A549 (cell line): ENCODE results near the gene ANKRD62.

ENCODE experiments used
- EP300 ChIP-seq, 2 experiments: fragments of >200 bp; sonication (Bioruptor Twin); formaldehyde crosslinking; IDR thresholded peaks; 2 replicates in 1 of 2; 3 replicates in 1 of 2; pipeline ENCODE4 v1.6.1; 2016 to 2017
- PHF8 ChIP-seq: fragments of 200-600 bp; sonication (generic); IDR thresholded peaks from 2 replicates; pipeline ENCODE4 v1.6.1; 2016; ENCODE audit warnings: low read depth, mild to moderate bottlenecking, antibody characterized with exemption, moderate library complexity, borderline replicate concordance
- POLR2A ChIP-seq: IDR thresholded peaks from 2 replicates; pipeline ENCODE4 v1.6.1; 2012; ENCODE audit warnings: mild to moderate bottlenecking, low read length
- RCOR1 ChIP-seq: fragments of 150-350 bp; IDR thresholded peaks from 2 replicates; pipeline ENCODE4 v1.6.1; 2014; ENCODE audit warnings: antibody characterized with exemption, low read length, low read depth
- TF ChIP-seq, protein P1 (sequence below): fragments of >200 bp; sonication (Bioruptor Twin); formaldehyde crosslinking; IDR thresholded peaks from 3 replicates; pipeline ENCODE4 v1.5.1; 2016
- TF ChIP-seq, protein P2 (sequence below): fragments of 250-450 bp; sonication (Bioruptor Pico); IDR thresholded peaks from 2 replicates; pipeline ENCODE4 v1.5.0; 2021; ENCODE audit warnings: mild to moderate bottlenecking, moderate library complexity, borderline replicate concordance

DNA sequence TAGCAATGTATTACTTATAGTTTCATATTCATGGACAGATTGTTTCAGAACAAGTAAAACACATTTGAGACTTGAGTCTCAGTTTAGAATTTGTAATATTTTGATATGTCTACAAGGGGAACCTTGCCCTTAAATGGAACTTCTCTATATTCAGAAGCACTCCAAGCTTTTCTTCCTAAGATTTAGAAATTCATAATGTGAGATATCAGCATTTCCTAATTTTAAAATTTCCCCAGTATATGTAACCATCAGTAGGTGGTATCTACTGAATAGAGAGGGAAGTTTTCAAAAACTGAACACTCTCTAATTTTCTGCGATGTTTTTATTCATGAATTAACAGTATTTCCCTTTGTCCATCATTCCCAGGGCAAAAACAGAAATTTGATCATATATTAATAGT is 7.6 kb downstream of the ANKRD62 start:
- TF ChIP-seq POLR2A, result no peak
- TF ChIP-seq, protein P1, sequence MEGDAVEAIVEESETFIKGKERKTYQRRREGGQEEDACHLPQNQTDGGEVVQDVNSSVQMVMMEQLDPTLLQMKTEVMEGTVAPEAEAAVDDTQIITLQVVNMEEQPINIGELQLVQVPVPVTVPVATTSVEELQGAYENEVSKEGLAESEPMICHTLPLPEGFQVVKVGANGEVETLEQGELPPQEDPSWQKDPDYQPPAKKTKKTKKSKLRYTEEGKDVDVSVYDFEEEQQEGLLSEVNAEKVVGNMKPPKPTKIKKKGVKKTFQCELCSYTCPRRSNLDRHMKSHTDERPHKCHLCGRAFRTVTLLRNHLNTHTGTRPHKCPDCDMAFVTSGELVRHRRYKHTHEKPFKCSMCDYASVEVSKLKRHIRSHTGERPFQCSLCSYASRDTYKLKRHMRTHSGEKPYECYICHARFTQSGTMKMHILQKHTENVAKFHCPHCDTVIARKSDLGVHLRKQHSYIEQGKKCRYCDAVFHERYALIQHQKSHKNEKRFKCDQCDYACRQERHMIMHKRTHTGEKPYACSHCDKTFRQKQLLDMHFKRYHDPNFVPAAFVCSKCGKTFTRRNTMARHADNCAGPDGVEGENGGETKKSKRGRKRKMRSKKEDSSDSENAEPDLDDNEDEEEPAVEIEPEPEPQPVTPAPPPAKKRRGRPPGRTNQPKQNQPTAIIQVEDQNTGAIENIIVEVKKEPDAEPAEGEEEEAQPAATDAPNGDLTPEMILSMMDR, result no peak
- TF ChIP-seq, protein P2, sequence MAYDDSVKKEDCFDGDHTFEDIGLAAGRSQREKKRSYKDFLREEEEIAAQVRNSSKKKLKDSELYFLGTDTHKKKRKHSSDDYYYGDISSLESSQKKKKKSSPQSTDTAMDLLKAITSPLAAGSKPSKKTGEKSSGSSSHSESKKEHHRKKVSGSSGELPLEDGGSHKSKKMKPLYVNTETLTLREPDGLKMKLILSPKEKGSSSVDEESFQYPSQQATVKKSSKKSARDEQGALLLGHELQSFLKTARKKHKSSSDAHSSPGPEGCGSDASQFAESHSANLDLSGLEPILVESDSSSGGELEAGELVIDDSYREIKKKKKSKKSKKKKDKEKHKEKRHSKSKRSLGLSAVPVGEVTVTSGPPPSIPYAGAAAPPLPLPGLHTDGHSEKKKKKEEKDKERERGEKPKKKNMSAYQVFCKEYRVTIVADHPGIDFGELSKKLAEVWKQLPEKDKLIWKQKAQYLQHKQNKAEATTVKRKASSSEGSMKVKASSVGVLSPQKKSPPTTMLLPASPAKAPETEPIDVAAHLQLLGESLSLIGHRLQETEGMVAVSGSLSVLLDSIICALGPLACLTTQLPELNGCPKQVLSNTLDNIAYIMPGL, result no peak
- no peak for TF ChIP-seq PHF8
- no peak for TF ChIP-seq RCOR1
- TF ChIP-seq EP300 (IDR thresholded peaks at IDR 0.05), result no peak
